Nephron (organoid): ENCODE data around the gene CASP1.

Source experiments
- H3K27ac Mint-ChIP-seq, 3 experiments: 2 replicates each; pipeline ENCODE4 v1.8.0; 2020; ENCODE audit warnings: mixed read lengths in 3 of 3, mild to moderate bottlenecking in 2 of 3, moderate library complexity in 1 of 3
- H3K27me3 Mint-ChIP-seq: 2 replicates; pipeline ENCODE4 v1.8.0; 2021; ENCODE audit warnings: low read depth, mild to moderate bottlenecking, moderate library complexity, mixed read lengths
- H3K36me3 Mint-ChIP-seq: 2 replicates; pipeline ENCODE4 v1.8.0; 2020; ENCODE audit warnings: low read depth, mixed read lengths
- H3K4me1 Mint-ChIP-seq: 2 replicates; pipeline ENCODE4 v1.8.0; 2020; ENCODE audit warnings: mixed read lengths
- H3K4me3 Mint-ChIP-seq, 3 experiments: 2 replicates each; pipeline ENCODE4 v1.8.0; 2020; ENCODE audit warnings: mild to moderate bottlenecking in 3 of 3, mixed read lengths in 3 of 3, moderate library complexity in 2 of 3
- H3K9me3 Mint-ChIP-seq: 2 replicates; pipeline ENCODE4 v1.8.0; 2020; ENCODE audit warnings: mixed read lengths
- CTCF ChIP-seq, 3 experiments: fragments of 200-600 bp; sonication (generic); IDR thresholded peaks; one replicate each; pipeline ENCODE4 v1.5.0; 2021; ENCODE audit warnings: antibody characterized with exemption in 3 of 3; ENCODE audit not compliant: unreplicated experiment in 3 of 3

The CASP1 gene

GRCh38 chr11:105022527-105022926 lies 12.4 kb downstream of the CASP1 start:
- H3K4me3 Mint-ChIP-seq, result no peak overlapping the region
- H3K36me3 Mint-ChIP-seq, result no peaks in the 10 kb centered on the region
- H3K9me3 Mint-ChIP-seq, result peaks cover 2% of the 10 kb centered on the region
- no peaks in the 10 kb centered on the region for H3K27me3 Mint-ChIP-seq
- no peak for TF ChIP-seq CTCF (IDR thresholded peaks at IDR 0.05; ENCODE audit: unreplicated experiment in 3 of 3)
- H3K27ac Mint-ChIP-seq, result no peak overlapping the region
- H3K4me1 Mint-ChIP-seq, result no peaks in the 10 kb centered on the region

DNA sequence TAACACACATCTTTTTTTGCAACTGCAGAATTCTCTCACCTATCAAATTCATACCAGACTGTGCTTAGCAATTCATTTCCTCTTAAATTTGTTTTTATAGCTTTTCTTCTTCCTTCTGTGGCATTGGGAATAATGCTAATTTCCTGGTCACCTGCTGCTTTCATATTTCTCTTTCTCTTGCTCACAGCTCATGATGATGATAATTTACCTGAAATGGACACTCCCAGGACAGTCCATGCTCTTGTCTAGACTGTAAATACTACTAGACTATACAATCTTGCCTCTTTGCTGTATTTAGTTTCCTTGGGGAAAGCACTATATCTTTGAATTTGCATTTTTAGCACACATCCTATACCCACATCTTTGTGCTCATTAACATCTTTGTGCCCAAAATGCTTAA lies 27.5 kb downstream of the CASP1 start:
- Mint-ChIP-seq H3K36me3 (no peaks in the 10 kb centered on the region), H3K4me1 (no peaks in the 10 kb centered on the region), H3K9me3 (no peaks in the 10 kb centered on the region), H3K27ac (no peak overlapping the region), H3K4me3 (no peak overlapping the region), H3K27me3 (no peaks in the 10 kb centered on the region)
- no peak for TF ChIP-seq CTCF (IDR thresholded peaks at IDR 0.05; ENCODE audit: unreplicated experiment in 3 of 3)

GRCh38 chr11:105005451-105005845 lies 29.5 kb downstream of the CASP1 start:
- Mint-ChIP-seq H3K36me3 (no peaks in the 10 kb centered on the region), H3K9me3 (peaks cover 3% of the 10 kb centered on the region), H3K4me1 (no peaks in the 10 kb centered on the region), H3K27ac (no peak overlapping the region), H3K4me3 (no peak overlapping the region), H3K27me3 (no peaks in the 10 kb centered on the region)
- no peak for TF ChIP-seq CTCF (IDR thresholded peaks at IDR 0.05; ENCODE audit: unreplicated experiment in 3 of 3)

DNA sequence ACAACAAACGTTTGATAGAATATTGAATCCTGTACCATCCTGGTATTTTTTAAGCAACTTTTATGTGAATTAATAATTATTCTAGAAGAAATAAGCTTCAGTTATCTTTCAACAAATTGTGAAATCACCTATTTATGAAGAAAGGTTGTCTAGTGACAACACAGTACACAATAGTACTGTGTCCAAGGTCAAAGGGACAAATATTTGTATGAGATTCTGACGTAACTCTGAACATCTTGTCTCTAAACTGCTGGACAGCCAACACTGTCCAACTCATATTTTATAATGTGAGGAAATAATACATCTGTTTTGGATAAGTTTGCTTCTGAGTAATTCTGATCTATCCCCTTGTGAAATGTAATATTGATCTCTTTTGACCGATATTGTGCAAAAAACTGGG lies 30.9 kb downstream of the CASP1 start:
- H3K4me1 Mint-ChIP-seq, result no peaks in the 10 kb centered on the region
- H3K9me3 Mint-ChIP-seq, result peaks cover 3% of the 10 kb centered on the region
- no peak overlapping the region for H3K27ac Mint-ChIP-seq
- no peak overlapping the region for H3K4me3 Mint-ChIP-seq
- no peaks in the 10 kb centered on the region for H3K27me3 Mint-ChIP-seq
- TF ChIP-seq CTCF (IDR thresholded peaks at IDR 0.05; ENCODE audit: unreplicated experiment in 3 of 3), result no peak
- H3K36me3 Mint-ChIP-seq, result no peaks in the 10 kb centered on the region

DNA sequence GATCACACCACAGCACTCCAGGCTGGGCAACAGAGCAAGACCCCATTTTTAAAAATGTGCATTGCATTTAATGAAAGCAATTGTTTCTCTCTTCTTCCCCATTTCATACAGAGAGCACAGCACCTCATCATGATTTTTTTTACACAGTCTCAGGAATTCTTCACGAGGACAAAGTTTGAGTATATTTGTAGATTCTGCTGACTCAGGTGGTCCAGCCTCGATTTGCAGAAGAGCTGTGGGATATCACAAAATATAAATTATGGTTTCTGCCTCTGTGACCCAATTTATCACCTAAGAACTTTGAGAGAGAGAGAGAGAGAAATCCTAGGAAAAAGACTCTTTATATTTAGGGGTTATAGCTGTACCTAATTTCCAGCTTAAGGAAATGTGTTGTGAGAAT lies 31.8 kb downstream of the CASP1 start:
- no peak overlapping the region for H3K27ac Mint-ChIP-seq
- no peak for TF ChIP-seq CTCF (IDR thresholded peaks at IDR 0.05; ENCODE audit: unreplicated experiment in 3 of 3)
- H3K27me3 Mint-ChIP-seq, result no peaks in the 10 kb centered on the region
- no peaks in the 10 kb centered on the region for H3K4me1 Mint-ChIP-seq
- H3K4me3 Mint-ChIP-seq, result no peak overlapping the region
- H3K36me3 Mint-ChIP-seq, result no peaks in the 10 kb centered on the region
- H3K9me3 Mint-ChIP-seq, result peaks cover 3% of the 10 kb centered on the region

GRCh38 chr11:105000797-105001196 lies 34.1 kb downstream of the CASP1 start:
- Mint-ChIP-seq H3K27me3 (no peaks in the 10 kb centered on the region), H3K36me3 (no peaks in the 10 kb centered on the region), H3K4me1 (no peaks in the 10 kb centered on the region), H3K27ac (no peak overlapping the region), H3K4me3 (no peak overlapping the region), H3K9me3 (peaks cover 3% of the 10 kb centered on the region)
- TF ChIP-seq CTCF (IDR thresholded peaks at IDR 0.05; ENCODE audit: unreplicated experiment in 3 of 3), result peak in 1 of 3 experiments; percentile 13
